K562 (cell line): Measurements from ENCODE around the gene MRPS30. TPM values are rescaled to one million over a fixed set of nuclear protein-coding genes. Genes with fewer than 3 reads are reported as not detected.

Experiments
- CBX8 ChIP-seq: fragments of 200-600 bp; sonication (generic); IDR thresholded peaks from 2 replicates; pipeline ENCODE4 v1.6.1; 2012; ENCODE audit warnings: borderline replicate concordance, mixed run types, low read depth, mild to moderate bottlenecking, moderate library complexity, mixed read lengths, low read length, control low read depth, inconsistent platforms; ENCODE audit not compliant: poor library complexity, severe bottlenecking; ENCODE audit errors: extremely low read depth
- CEBPZ ChIP-seq: fragments of 150-350 bp; IDR thresholded peaks from 2 replicates; pipeline ENCODE4 v1.6.1; 2014; ENCODE audit warnings: low read depth, mild to moderate bottlenecking, low read length, borderline replicate concordance
- ESRRB ChIP-seq: fragments of 250-450 bp; sonication (Bioruptor Pico); IDR thresholded peaks from 2 replicates; pipeline ENCODE4 v1.5.0; 2020; ENCODE audit warnings: mild to moderate bottlenecking, moderate library complexity, borderline replicate concordance
- FOXJ2 ChIP-seq: fragments of 200-800 bp; sonication (Bioruptor generic); IDR thresholded peaks from 2 replicates; pipeline ENCODE4 v1.6.1; 2016; ENCODE audit warnings: missing genetic modification characterization, missing compliant biosample characterization
- HMG20A ChIP-seq: fragments of 450-650 bp; formaldehyde crosslinking; conservative IDR thresholded peaks from 2 replicates; pipeline ENCODE4 v1.4.0; 2020; ENCODE audit warnings: mild to moderate bottlenecking, mixed read lengths
- NCOR1 ChIP-seq: fragments of 450-650 bp; IDR thresholded peaks from 2 replicates; pipeline ENCODE4 v1.6.1; 2016; ENCODE audit warnings: mild to moderate bottlenecking, moderate library complexity
- NFXL1 ChIP-seq: fragments of 450-650 bp; formaldehyde crosslinking; IDR thresholded peaks from 2 replicates; pipeline ENCODE4 v1.4.0; 2021; ENCODE audit warnings: mild to moderate bottlenecking
- NR1H2 ChIP-seq: sonication (generic); formaldehyde crosslinking; IDR thresholded peaks from 2 replicates; pipeline ENCODE4 v1.4.0; 2020; ENCODE audit warnings: mild to moderate bottlenecking, missing genetic modification reagents
- SAP30 ChIP-seq: fragments of 200-600 bp; sonication (generic); IDR thresholded peaks from 2 replicates; pipeline ENCODE4 v1.6.1; 2012; ENCODE audit warnings: borderline replicate concordance, low read depth, mild to moderate bottlenecking, moderate library complexity, low read length, control low read depth, inconsistent platforms; ENCODE audit not compliant: insufficient read depth, poor library complexity, severe bottlenecking
- ZNF274 ChIP-seq: IDR thresholded peaks from 2 replicates; pipeline ENCODE4 v1.6.1; 2011; ENCODE audit warnings: low read depth, mild to moderate bottlenecking, low read length, moderate library complexity, borderline replicate concordance
- ZNF318 ChIP-seq, 2 experiments: fragments of 450-650 bp; IDR thresholded peaks; 2 replicates each; pipeline ENCODE4 v1.6.1; 2016; ENCODE audit warnings: mild to moderate bottlenecking in 2 of 2, borderline replicate concordance in 1 of 2, low read depth in 1 of 2, moderate library complexity in 1 of 2
- ZNF347 ChIP-seq: fragments of 450-650 bp; formaldehyde crosslinking; IDR thresholded peaks from 2 replicates; pipeline ENCODE4 v1.4.0; 2020; ENCODE audit warnings: low read depth, mild to moderate bottlenecking, moderate library complexity
- ZNF668 ChIP-seq: fragments of 250-450 bp; sonication (Bioruptor Pico); IDR thresholded peaks from 2 replicates; pipeline ENCODE4 v1.8.0; 2022; ENCODE audit warnings: mild to moderate bottlenecking, inconsistent platforms
- polyA plus RNA-seq, 8 experiments: library from polyadenylated mRNA; depleted of rRNA in 4 of 8; stranded (reverse) in 5 of 8; unstranded in 3 of 8; fragments of >200 nt; fragmentation: Nextera tagmentation in 2 of 8; fragmentation: Illumina TruSeq in 1 of 8; extraction: Ambion mirVana in 2 of 8; extraction: Trizol in 1 of 8; gene quantifications; 2 replicates each; pipeline versions ENCODE4 v1.2.1 to v1.2.3, GENCODE V29; 2011 to 2014; ENCODE audit warnings: inconsistent platforms in 1 of 8, missing spikeins in 1 of 8
- total RNA-seq, 7 experiments: library from RNA; depleted of rRNA in 6 of 7; stranded (reverse); fragments of >200 nt in 6 of 7; fragmentation: Illumina TruSeq in 2 of 7; extraction: Trizol in 2 of 7; gene quantifications; 2 replicates each; pipeline versions ENCODE4 v1.2.1 to v1.2.3, GENCODE V29; 2011 to 2021; ENCODE audit warnings: low replicate concordance in 1 of 7

Gene MRPS30
- total and polyA plus RNA-seq, 9 of the 15 experiments (the other 6 are each of a cell fraction or from before 2014, with no cell fraction given) = 24.3 to 145 (median 114) TPM

- no peak for TF ChIP-seq ZNF347 (CRISPR knock-in tag)
- TF ChIP-seq FOXJ2 (tag) = no peak
- no peak for TF ChIP-seq NCOR1
- TF ChIP-seq HMG20A (CRISPR knock-in tag) = no peak
- no peak for TF ChIP-seq CEBPZ
- no peak for TF ChIP-seq ZNF274
- no peak for TF ChIP-seq CBX8
- no peak for TF ChIP-seq ZNF318 (IDR thresholded peaks at IDR 0.05; ENCODE audit: borderline replicate concordance in 1 of 2, low read depth in 1 of 2)
- no peak for TF ChIP-seq ESRRB (CRISPR knock-in tag)
- no peak for TF ChIP-seq NFXL1 (CRISPR knock-in tag)
- no peak for TF ChIP-seq NR1H2 (CRISPR knock-in tag)
- peak; percentile 65 for TF ChIP-seq SAP30
- no peak for TF ChIP-seq ZNF668 (CRISPR knock-in tag)
Measured at GRCh38 chr5:44809215-44809955, 638 bp downstream of the MRPS30 start (continued).
